WTC11 (cell line): ENCODE measurements around the gene CYP4F11.

Experiments
- CTCF ChIP-seq: fragments of 200-600 bp; IDR thresholded peaks from 2 replicates; pipeline ENCODE4 v1.8.0; 2022; ENCODE audit warnings: antibody characterized with exemption
- FOXP1 ChIP-seq: sonication (generic); formaldehyde crosslinking; IDR thresholded peaks from 2 replicates; pipeline ENCODE4 v1.8.0; 2022; ENCODE audit warnings: missing genetic modification reagents, mild to moderate bottlenecking, moderate library complexity, borderline replicate concordance
- FOXP4 ChIP-seq: sonication (generic); formaldehyde crosslinking; IDR thresholded peaks from 2 replicates; pipeline ENCODE4 v1.8.0; 2022; ENCODE audit warnings: mild to moderate bottlenecking, missing genetic modification reagents
- HMGXB4 ChIP-seq: sonication (generic); formaldehyde crosslinking; IDR thresholded peaks from 2 replicates; pipeline ENCODE4 v1.8.1; 2023; ENCODE audit warnings: mild to moderate bottlenecking, moderate library complexity, missing genetic modification reagents
- RELA ChIP-seq: sonication (generic); formaldehyde crosslinking; IDR thresholded peaks from 2 replicates; pipeline ENCODE4 v1.8.1; 2022; ENCODE audit warnings: missing genetic modification reagents, mild to moderate bottlenecking, borderline replicate concordance
- USF2 ChIP-seq: sonication (generic); formaldehyde crosslinking; IDR thresholded peaks from 2 replicates; pipeline ENCODE4 v1.8.1; 2023; ENCODE audit warnings: mild to moderate bottlenecking, missing genetic modification reagents, moderate library complexity
- ZBTB21 ChIP-seq: sonication (generic); formaldehyde crosslinking; IDR thresholded peaks from 2 replicates; pipeline ENCODE4 v1.8.1; 2023; ENCODE audit warnings: mild to moderate bottlenecking, missing genetic modification reagents, borderline replicate concordance
- ZNF263 ChIP-seq: sonication (generic); formaldehyde crosslinking; IDR thresholded peaks from 2 replicates; pipeline ENCODE4 v1.8.1; 2022; ENCODE audit warnings: low read depth, mild to moderate bottlenecking, moderate library complexity, missing genetic modification reagents
- ZNF425 ChIP-seq: fragments of 250-450 bp; sonication (Bioruptor Pico); conservative IDR thresholded peaks from 2 replicates; pipeline ENCODE4 v1.9.0; 2021; ENCODE audit warnings: mild to moderate bottlenecking

GRCh38 chr19:15962319-15962718, 28.0 kb upstream of the CYP4F11 start:
- TF ChIP-seq CTCF (no peak), ZBTB21 (CRISPR knock-in tag) (no peak), USF2 (CRISPR knock-in tag) (no peak), RELA (CRISPR knock-in tag) (no peak), FOXP4 (CRISPR knock-in tag) (no peak), FOXP1 (CRISPR knock-in tag) (no peak), ZNF263 (CRISPR knock-in tag) (no peak), ZNF425 (CRISPR knock-in tag) (no peak), HMGXB4 (no peak)
